ENCODE results near the gene NXPH3. TPM values are rescaled to one million over a fixed set of nuclear protein-coding genes. Genes with fewer than 3 reads are reported as not detected.

The NXPH3 gene
- total RNA-seq, 1 experiment from 2014 or later = not detected

GRCh38 chr17:49578414-49578813 is 2.7 kb downstream of the NXPH3 start:
- Mint-ChIP-seq H3K4me1 (ENCODE audit: low read depth, unreplicated experiment) (peaks cover 7% of the 10 kb centered on the region), H3K36me3 (ENCODE audit: insufficient read depth, unreplicated experiment) (peaks cover 10% of the 10 kb centered on the region), H3K4me3 (ENCODE audit: low read depth, unreplicated experiment) (no peak overlapping the region), H3K27ac (ENCODE audit: unreplicated experiment) (no peak overlapping the region), H3K9me3 (ENCODE audit: low read depth, unreplicated experiment) (no peaks in the 10 kb centered on the region), H3K27me3 (ENCODE audit: unreplicated experiment) (peaks cover 85% of the 10 kb centered on the region)
- intact Hi-C loops (cut with micrococcal nuclease; ENCODE audit: unreplicated experiment) = no loop called here
- no peak for DNase-seq
- no peak for TF ChIP-seq CTCF (IDR thresholded peaks at IDR 0.05; ENCODE audit: unreplicated experiment)
- no TSS peak for BruUV-seq (replicated peaks)
- CTCF ChIA-PET = interaction anchor here (0.7 to 0.8 kb wide), 2 partner anchors 23 to 488 kb away, joined by 3 read pairs; no protein-coding TSS in a partner anchor

- no peaks in the 10 kb centered on the region for H3K9me3 Mint-ChIP-seq (ENCODE audit: low read depth, unreplicated experiment)
- no TSS peak for BruUV-seq (replicated peaks)
- peaks cover 10% of the 10 kb centered on the region for H3K36me3 Mint-ChIP-seq (ENCODE audit: insufficient read depth, unreplicated experiment)
- TF ChIP-seq CTCF (IDR thresholded peaks at IDR 0.05; ENCODE audit: unreplicated experiment) = no peak
- CTCF ChIA-PET = no interaction called here
- no peak overlapping the region for H3K4me3 Mint-ChIP-seq (ENCODE audit: low read depth, unreplicated experiment)
- H3K4me1 Mint-ChIP-seq (ENCODE audit: low read depth, unreplicated experiment) = peaks cover 1% of the 10 kb centered on the region
- intact Hi-C loops (cut with micrococcal nuclease; ENCODE audit: unreplicated experiment) = no loop called here
- no peak for DNase-seq
- H3K27me3 Mint-ChIP-seq (ENCODE audit: unreplicated experiment) = peaks cover 79% of the 10 kb centered on the region
- H3K27ac Mint-ChIP-seq (ENCODE audit: unreplicated experiment) = no peak overlapping the region
Measured at GRCh38 chr17:49578952-49579500, 3.4 kb downstream of the NXPH3 start.

GRCh38 chr17:49579522-49579921 is 3.9 kb downstream of the NXPH3 start:
- H3K9me3 Mint-ChIP-seq (ENCODE audit: low read depth, unreplicated experiment) = no peaks in the 10 kb centered on the region
- CTCF ChIA-PET = no interaction called here
- DNase-seq = no peak

GRCh38 chr17:49580055-49580721 is 4.5 kb downstream of the NXPH3 start:
- intact Hi-C loops (cut with micrococcal nuclease; ENCODE audit: unreplicated experiment) = no loop called here
- Mint-ChIP-seq H3K4me3 (ENCODE audit: low read depth, unreplicated experiment) (no peak overlapping the region), H3K4me1 (ENCODE audit: low read depth, unreplicated experiment) (no peaks in the 10 kb centered on the region), H3K36me3 (ENCODE audit: insufficient read depth, unreplicated experiment) (peaks cover 10% of the 10 kb centered on the region), H3K27me3 (ENCODE audit: unreplicated experiment) (peaks cover 68% of the 10 kb centered on the region), H3K9me3 (ENCODE audit: low read depth, unreplicated experiment) (no peaks in the 10 kb centered on the region), H3K27ac (ENCODE audit: unreplicated experiment) (no peak overlapping the region)
- BruUV-seq (replicated peaks) = no TSS peak
- TF ChIP-seq CTCF (IDR thresholded peaks at IDR 0.05; ENCODE audit: unreplicated experiment) = no peak
- DNase-seq = no peak
- CTCF ChIA-PET = interaction anchor here (0.8 kb wide), 1 partner anchor 287 kb away, joined by 3 read pairs; no protein-coding TSS in a partner anchor

More at GRCh38 chr17:49579522-49579921, 3.9 kb downstream of the NXPH3 start:
- peaks cover 10% of the 10 kb centered on the region for H3K36me3 Mint-ChIP-seq (ENCODE audit: insufficient read depth, unreplicated experiment)
- intact Hi-C loops (cut with micrococcal nuclease; ENCODE audit: unreplicated experiment) = no loop called here
- TF ChIP-seq CTCF (IDR thresholded peaks at IDR 0.05; ENCODE audit: unreplicated experiment) = no peak
- no peak overlapping the region for H3K27ac Mint-ChIP-seq (ENCODE audit: unreplicated experiment)
- no peaks in the 10 kb centered on the region for H3K4me1 Mint-ChIP-seq (ENCODE audit: low read depth, unreplicated experiment)
- peaks cover 74% of the 10 kb centered on the region for H3K27me3 Mint-ChIP-seq (ENCODE audit: unreplicated experiment)
- no peak overlapping the region for H3K4me3 Mint-ChIP-seq (ENCODE audit: low read depth, unreplicated experiment)
- no TSS peak for BruUV-seq (replicated peaks)

Measured in Calu3 (cell line).